K562 (cell line): ENCODE data around the gene BRCC3. TPM values are rescaled to one million over a fixed set of nuclear protein-coding genes. Genes with fewer than 3 reads are reported as not detected.

ENCODE experiments used
- ZNF24 ChIP-seq: fragments of 450-650 bp; IDR thresholded peaks from 2 replicates; pipeline ENCODE4 v1.6.1; 2016
- ZNF445 ChIP-seq: fragments of 250-450 bp; sonication (Bioruptor Pico); IDR thresholded peaks from 2 replicates; pipeline ENCODE4 v1.4.0; 2020; ENCODE audit warnings: low read depth, mild to moderate bottlenecking, moderate library complexity
- polyA plus RNA-seq, 8 experiments: library from polyadenylated mRNA; depleted of rRNA in 4 of 8; stranded (reverse) in 5 of 8; unstranded in 3 of 8; fragments of >200 nt; fragmentation: Nextera tagmentation in 2 of 8; fragmentation: Illumina TruSeq in 1 of 8; extraction: Ambion mirVana in 2 of 8; extraction: Trizol in 1 of 8; gene quantifications; 2 replicates each; pipeline versions ENCODE4 v1.2.1 to v1.2.3, GENCODE V29; 2011 to 2014; ENCODE audit warnings: inconsistent platforms in 1 of 8, missing spikeins in 1 of 8
- total RNA-seq, 7 experiments: library from RNA; depleted of rRNA in 6 of 7; stranded (reverse); fragments of >200 nt in 6 of 7; fragmentation: Illumina TruSeq in 2 of 7; extraction: Trizol in 2 of 7; gene quantifications; 2 replicates each; pipeline versions ENCODE4 v1.2.1 to v1.2.3, GENCODE V29; 2011 to 2021; ENCODE audit warnings: low replicate concordance in 1 of 7
- TF ChIP-seq, protein P1 (sequence below), 2 experiments: fragments of 450-650 bp; formaldehyde crosslinking in 1 of 2; IDR thresholded peaks; 2 replicates each; pipeline versions ENCODE4 v1.4.0 to v1.6.1; 2014 to 2020; ENCODE audit warnings: mild to moderate bottlenecking in 2 of 2, borderline replicate concordance in 1 of 2, low read depth in 1 of 2
- TF ChIP-seq, protein P2 (sequence below): fragments of 450-650 bp; formaldehyde crosslinking; IDR thresholded peaks from 2 replicates; pipeline ENCODE4 v1.4.0; 2022; ENCODE audit warnings: mild to moderate bottlenecking, moderate library complexity
- TF ChIP-seq, protein P3 (sequence below), 2 experiments: fragments of 450-650 bp in 1 of 2; sonication (generic) in 1 of 2; formaldehyde crosslinking in 1 of 2; IDR thresholded peaks in 1 of 2; conservative IDR thresholded peaks in 1 of 2; 2 replicates each; pipeline versions ENCODE4 v1.6.1 to v1.8.1; 2016 to 2023; ENCODE audit warnings: mild to moderate bottlenecking in 2 of 2, moderate library complexity in 2 of 2, inconsistent platforms in 1 of 2, missing genetic modification reagents in 1 of 2

BRCC3 gene
- total and polyA plus RNA-seq, 9 of the 15 experiments (the other 6 are each of a cell fraction or from before 2014, with no cell fraction given), result 9.6 to 44.8 (median 26.7) TPM

DNA sequence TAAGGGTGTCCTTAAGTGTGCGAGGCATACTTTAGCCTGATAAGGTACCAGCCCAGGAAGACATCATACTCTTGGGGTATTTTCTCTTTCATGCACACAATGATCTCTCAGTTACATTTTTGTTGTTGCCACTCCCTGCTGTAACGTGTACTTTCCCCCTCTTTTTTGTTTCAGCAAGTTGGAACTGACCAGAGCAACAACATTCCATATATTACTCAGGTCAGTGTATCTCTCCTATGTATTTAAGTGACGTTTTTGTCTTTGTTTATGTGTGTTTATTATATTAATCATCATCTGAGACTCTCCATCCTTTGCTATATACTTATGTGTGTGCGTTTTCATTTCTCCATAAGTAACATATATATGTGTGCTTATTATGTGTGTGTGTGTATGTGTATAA, 73.6 kb downstream of the BRCC3 start (continued):
- TF ChIP-seq, protein P1, sequence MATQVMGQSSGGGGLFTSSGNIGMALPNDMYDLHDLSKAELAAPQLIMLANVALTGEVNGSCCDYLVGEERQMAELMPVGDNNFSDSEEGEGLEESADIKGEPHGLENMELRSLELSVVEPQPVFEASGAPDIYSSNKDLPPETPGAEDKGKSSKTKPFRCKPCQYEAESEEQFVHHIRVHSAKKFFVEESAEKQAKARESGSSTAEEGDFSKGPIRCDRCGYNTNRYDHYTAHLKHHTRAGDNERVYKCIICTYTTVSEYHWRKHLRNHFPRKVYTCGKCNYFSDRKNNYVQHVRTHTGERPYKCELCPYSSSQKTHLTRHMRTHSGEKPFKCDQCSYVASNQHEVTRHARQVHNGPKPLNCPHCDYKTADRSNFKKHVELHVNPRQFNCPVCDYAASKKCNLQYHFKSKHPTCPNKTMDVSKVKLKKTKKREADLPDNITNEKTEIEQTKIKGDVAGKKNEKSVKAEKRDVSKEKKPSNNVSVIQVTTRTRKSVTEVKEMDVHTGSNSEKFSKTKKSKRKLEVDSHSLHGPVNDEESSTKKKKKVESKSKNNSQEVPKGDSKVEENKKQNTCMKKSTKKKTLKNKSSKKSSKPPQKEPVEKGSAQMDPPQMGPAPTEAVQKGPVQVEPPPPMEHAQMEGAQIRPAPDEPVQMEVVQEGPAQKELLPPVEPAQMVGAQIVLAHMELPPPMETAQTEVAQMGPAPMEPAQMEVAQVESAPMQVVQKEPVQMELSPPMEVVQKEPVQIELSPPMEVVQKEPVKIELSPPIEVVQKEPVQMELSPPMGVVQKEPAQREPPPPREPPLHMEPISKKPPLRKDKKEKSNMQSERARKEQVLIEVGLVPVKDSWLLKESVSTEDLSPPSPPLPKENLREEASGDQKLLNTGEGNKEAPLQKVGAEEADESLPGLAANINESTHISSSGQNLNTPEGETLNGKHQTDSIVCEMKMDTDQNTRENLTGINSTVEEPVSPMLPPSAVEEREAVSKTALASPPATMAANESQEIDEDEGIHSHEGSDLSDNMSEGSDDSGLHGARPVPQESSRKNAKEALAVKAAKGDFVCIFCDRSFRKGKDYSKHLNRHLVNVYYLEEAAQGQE (IDR thresholded peaks at IDR 0.05; ENCODE audit: borderline replicate concordance), result no peak
- TF ChIP-seq, protein P1 (CRISPR knock-in tag; IDR thresholded peaks at IDR 0.05; ENCODE audit: low read depth), result no peak
- TF ChIP-seq ZNF445 (CRISPR knock-in tag) (no peak), ZNF24 (no peak)
- TF ChIP-seq, protein P2, sequence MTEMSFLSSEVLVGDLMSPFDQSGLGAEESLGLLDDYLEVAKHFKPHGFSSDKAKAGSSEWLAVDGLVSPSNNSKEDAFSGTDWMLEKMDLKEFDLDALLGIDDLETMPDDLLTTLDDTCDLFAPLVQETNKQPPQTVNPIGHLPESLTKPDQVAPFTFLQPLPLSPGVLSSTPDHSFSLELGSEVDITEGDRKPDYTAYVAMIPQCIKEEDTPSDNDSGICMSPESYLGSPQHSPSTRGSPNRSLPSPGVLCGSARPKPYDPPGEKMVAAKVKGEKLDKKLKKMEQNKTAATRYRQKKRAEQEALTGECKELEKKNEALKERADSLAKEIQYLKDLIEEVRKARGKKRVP (CRISPR knock-in tag), result no peak
- TF ChIP-seq, protein P3, sequence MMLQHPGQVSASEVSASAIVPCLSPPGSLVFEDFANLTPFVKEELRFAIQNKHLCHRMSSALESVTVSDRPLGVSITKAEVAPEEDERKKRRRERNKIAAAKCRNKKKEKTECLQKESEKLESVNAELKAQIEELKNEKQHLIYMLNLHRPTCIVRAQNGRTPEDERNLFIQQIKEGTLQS (IDR thresholded peaks at IDR 0.05), result no peak
- TF ChIP-seq, protein P3 (CRISPR knock-in tag; conservative IDR thresholded peaks at IDR 0.05), result no peak
